ENCODE measurements around the gene TBC1D30.
"Not testable (repeated sequence)": the region's sequence is repeated elsewhere in the genome, so short reads cannot be mapped to it uniquely, and the experiment has no call there.

TBC1D30 gene

DNA sequence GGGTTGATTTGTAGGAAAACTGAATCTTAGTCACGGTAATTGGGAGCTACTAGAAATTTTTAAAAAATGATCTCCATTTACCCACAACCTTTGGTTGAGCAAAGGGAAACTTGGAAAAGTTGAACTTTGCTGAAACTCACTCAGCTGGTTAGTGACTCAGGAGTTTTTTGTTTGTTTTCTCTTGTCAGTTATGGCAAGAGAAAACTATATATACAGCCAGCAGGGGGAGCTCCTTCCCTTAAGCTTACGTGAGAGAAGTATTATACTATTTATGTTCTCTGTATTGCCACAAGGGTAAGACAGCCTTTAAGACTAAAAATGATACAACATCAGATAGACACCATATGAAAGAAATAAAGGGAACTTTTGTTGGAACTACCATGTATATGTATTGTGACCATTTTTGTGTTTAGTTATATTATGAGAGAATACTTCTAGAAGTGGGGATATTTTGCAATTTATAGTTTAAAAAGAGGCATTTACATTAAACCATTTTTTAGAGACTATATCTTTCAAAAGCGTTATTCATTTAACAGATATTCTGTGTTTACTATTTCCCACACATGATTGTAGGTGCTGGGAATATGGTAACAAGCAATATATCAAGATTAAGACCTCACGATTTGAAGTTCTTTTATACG lies 28.1 kb upstream of the TBC1D30 start:
- Mint-ChIP-seq H3K9me3 (no peaks in the 10 kb centered on the region), H3K4me3 (no peak overlapping the region), H3K27ac (no peak overlapping the region), H3K4me1 (peaks cover 14% of the 10 kb centered on the region), H3K36me3 (no peaks in the 10 kb centered on the region), H3K27me3 (peaks cover 40% of the 10 kb centered on the region)
- peak; percentile 66 for ATAC-seq

DNA sequence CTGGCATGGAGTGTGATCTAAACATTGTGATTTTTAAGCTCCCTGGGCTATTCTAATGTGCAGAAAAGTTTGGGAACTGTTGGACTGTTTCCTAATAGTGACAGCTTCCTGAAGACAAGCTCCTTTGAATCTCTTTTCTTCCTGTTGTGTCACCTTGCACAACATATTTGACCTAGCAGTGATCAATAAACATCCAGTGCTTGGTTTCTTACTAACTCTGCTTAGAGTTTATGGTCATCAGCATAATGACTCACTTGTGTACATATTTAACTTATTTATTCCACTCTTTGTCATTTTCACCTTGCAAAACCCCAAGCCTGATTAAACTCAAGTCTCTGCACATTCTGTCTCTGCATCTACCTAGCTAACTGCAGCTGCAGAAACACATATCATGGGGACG lies 27.3 kb upstream of the TBC1D30 start:
- ATAC-seq = no peak
- Mint-ChIP-seq H3K27ac (no peak overlapping the region), H3K27me3 (peaks cover 42% of the 10 kb centered on the region), H3K9me3 (no peaks in the 10 kb centered on the region), H3K4me3 (no peak overlapping the region), H3K4me1 (peaks cover 15% of the 10 kb centered on the region), H3K36me3 (no peaks in the 10 kb centered on the region)

DNA sequence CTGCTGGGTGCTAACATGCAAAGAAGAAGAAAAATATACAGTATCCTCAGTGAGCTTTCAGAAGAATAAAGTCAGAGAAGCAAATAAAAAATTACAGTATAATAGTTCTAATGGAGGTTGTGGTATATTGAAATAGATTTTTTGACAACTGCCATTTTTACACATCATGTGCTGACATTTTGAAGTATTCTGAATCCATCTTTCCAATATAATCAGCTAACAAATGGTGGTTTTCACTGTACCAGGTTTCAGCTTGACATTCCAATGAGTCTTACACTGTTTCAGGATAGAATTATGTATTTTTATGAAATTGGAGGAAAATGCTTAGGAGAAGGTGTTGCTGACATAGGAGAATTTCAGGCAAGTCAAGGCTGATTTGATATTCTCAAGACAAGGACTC lies 26.3 kb upstream of the TBC1D30 start:
- Mint-ChIP-seq H3K27ac (no peak overlapping the region), H3K36me3 (no peaks in the 10 kb centered on the region), H3K27me3 (peaks cover 42% of the 10 kb centered on the region), H3K4me3 (no peak overlapping the region), H3K9me3 (no peaks in the 10 kb centered on the region), H3K4me1 (peaks cover 15% of the 10 kb centered on the region)
- ATAC-seq = no peak

DNA sequence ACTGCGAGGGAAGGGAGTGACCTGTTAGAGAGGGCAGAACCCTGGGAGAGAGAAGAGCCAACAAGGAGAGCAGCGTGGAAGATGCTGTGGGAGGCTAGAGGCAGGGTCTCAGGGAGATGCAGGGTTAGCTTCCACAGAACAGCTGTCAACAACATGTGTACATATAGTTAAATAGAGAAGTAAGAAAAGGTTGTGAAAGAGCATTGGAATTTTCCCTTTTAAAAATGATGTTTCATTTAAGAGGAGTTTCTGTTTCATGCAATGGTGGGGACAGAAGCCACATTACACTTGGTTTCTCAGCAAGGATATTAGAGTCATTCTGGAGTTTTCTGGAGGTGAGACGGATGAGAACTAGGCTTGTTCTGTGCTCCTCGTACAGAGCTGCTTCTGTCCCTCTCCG lies 23.8 kb upstream of the TBC1D30 start:
- H3K36me3 Mint-ChIP-seq = no peaks in the 10 kb centered on the region
- no peak overlapping the region for H3K27ac Mint-ChIP-seq
- H3K27me3 Mint-ChIP-seq = peaks cover 24% of the 10 kb centered on the region
- H3K4me3 Mint-ChIP-seq = no peak overlapping the region
- ATAC-seq = peak; percentile 78
- no peaks in the 10 kb centered on the region for H3K9me3 Mint-ChIP-seq
- H3K4me1 Mint-ChIP-seq = peaks cover 15% of the 10 kb centered on the region

DNA sequence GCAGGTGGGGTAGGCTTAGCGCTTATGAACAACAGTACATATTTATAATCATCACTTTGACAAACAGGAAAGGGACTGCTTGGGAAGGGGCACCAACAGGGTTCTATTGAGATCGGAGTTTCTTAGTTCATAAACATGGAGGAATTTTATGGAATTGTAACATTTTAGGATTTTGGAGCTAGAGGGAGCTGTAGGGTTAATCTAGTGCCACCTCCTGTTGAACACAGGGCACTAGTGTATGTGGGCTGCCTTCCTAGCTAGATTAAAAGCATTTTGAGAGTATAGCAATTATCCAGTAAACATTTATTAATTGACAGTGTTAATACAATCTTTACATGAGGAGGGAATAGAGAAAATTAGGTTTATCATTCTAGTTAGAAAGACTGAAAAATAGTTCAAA lies 23.1 kb upstream of the TBC1D30 start:
- Mint-ChIP-seq H3K36me3 (no peaks in the 10 kb centered on the region), H3K4me3 (no peak overlapping the region), H3K4me1 (peaks cover 15% of the 10 kb centered on the region), H3K9me3 (no peaks in the 10 kb centered on the region), H3K27me3 (peaks cover 26% of the 10 kb centered on the region), H3K27ac (no peak overlapping the region)
- no peak for ATAC-seq

DNA sequence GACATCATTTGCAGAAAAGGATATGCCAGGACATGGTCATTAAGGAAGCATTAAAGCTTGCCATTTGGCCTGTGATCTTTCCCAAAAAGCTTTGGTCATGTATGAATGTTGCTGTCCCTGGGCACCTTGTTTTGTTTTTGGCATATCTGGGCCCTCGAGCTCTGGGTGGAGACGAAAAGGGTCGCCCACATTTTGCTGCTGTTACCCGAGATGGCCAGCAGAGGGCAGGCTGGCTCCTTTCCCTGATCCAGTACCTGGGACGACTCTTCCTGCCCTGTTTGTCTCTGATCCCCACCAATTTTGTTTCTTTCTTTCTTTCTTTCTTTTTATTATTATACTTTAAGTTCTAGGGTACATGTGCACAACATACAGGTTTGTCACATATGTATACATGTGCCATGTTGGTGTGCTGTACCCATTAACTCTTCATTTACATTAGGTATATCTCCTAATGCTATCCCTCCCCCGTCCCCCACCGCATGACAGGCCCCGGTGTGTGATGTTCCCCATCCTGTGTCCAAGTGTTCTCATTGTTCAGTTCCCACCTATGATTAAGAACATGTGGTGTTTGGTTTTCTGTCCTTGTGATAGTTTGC lies 22.2 kb upstream of the TBC1D30 start:
- not testable (repeated sequence) for H3K9me3 Mint-ChIP-seq, H3K4me3 Mint-ChIP-seq, ATAC-seq, H3K27ac Mint-ChIP-seq, H3K36me3 Mint-ChIP-seq
- Mint-ChIP-seq H3K27me3 (peaks cover 35% of the 10 kb centered on the region), H3K4me1 (peaks cover 15% of the 10 kb centered on the region)

DNA sequence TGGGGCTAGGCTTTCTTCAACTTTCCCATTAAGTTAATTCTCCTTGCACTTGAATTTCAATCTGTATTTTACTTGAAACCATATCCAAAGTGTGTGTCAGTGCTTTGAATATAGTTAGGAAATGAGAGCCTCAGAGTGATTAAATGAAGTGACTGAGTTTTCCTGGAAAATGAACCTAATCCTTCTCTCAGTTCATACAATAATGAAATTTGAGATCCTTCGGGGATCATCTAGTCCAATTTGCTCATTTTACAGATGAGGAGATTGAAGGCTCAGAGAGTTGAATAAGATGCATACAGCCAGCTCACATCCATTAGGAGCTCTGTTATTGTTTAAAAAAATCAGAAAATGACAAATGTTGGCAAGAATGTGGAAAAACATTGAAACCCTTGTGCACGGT lies 18.3 kb upstream of the TBC1D30 start:
- H3K4me1 Mint-ChIP-seq = peaks cover 9% of the 10 kb centered on the region

DNA sequence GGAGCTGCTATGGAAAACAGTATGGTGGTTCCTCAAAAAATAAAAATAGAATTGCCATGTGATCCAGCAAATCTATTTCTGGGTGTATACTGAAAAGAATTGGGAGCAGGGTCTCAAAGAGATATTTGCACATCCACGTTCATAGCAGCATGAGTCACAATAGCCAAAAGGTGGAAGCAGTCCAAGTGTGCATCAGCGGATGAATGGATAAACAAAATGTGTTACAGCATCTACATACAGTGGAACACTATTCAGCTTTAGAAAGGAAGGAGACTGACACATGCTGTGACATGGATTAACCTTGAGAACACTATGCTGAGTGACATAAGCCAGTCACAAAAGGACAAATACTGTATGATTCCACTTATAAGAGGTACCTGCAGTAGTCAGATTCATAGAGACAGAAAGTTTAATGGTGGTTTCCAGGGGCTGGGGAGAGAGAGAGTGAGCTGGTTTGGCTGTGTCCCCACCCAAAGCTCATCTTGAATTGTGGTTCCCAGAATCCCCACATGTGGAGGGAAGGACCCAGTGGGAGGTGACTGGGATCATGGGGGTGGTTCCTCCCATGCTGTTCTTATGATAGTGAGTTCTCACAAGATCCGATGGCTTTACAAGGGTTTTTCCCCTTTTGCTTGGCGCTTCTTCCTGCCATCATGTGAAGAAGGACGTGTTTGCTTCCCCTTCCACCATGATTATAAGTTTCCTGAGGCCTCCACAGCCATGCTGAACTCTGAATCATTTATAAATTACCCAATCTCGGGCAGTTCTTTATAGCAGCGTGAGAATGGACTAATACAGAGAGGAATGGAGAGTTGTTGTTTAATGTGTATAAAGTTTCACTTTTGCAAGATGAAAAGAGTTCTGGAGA lies 17.6 kb upstream of the TBC1D30 start:
- no peak overlapping the region for H3K27ac Mint-ChIP-seq
- peaks cover 38% of the 10 kb centered on the region for H3K27me3 Mint-ChIP-seq
- H3K4me3 Mint-ChIP-seq = no peak overlapping the region
- H3K4me1 Mint-ChIP-seq = peaks cover 6% of the 10 kb centered on the region
- H3K9me3 Mint-ChIP-seq = peaks cover 2% of the 10 kb centered on the region
- no peaks in the 10 kb centered on the region for H3K36me3 Mint-ChIP-seq
- no peak for ATAC-seq

More for the DNA sequence above, 18.3 kb upstream of the TBC1D30 start:
- Mint-ChIP-seq H3K4me3 (no peak overlapping the region), H3K9me3 (peaks cover 2% of the 10 kb centered on the region), H3K27me3 (peaks cover 41% of the 10 kb centered on the region), H3K27ac (no peak overlapping the region), H3K36me3 (no peaks in the 10 kb centered on the region)
- no peak for ATAC-seq

DNA sequence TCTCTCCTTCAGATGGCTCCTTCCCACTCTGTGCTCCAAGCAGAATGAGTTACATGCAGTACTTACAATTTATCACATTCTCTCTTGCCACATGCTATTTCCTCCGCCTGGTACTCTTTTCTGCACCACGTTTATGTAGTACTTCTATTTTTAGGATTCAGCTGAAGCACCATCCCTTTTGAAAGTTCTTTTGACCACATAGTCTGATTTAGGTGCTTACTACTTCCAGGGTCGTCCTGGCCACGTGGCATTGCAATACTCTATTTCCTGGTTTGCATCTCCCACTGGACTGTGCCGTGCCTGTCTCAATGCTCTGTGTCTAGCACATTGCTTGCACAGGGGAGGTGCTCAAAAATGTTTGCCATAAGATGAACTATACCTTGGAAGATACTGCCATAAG lies 16.3 kb upstream of the TBC1D30 start:
- Mint-ChIP-seq H3K27ac (no peak overlapping the region), H3K4me3 (no peak overlapping the region), H3K9me3 (peaks cover 2% of the 10 kb centered on the region), H3K36me3 (no peaks in the 10 kb centered on the region), H3K27me3 (peaks cover 38% of the 10 kb centered on the region), H3K4me1 (peaks cover 6% of the 10 kb centered on the region)
- ATAC-seq = no peak

DNA sequence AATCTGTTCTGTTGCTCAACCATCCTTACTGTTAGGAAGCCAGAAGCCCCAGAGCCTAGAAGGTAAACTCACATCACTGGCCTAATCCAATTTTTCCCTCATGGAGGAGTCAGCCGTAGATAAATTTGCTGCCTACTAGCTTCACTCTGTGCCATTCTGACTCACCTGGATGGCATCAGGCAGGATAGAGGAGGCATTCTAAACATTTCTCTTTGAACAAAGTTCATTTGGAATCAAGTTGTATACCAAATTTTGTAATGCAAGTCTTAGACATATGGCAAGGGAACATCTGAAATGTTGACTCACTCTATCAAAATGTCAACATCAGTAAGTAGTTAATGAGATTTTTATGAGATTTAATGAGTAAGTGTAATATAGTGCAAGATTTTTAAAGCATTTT lies 13.6 kb upstream of the TBC1D30 start:
- Mint-ChIP-seq H3K27me3 (peaks cover 38% of the 10 kb centered on the region), H3K36me3 (no peaks in the 10 kb centered on the region), H3K9me3 (peaks cover 2% of the 10 kb centered on the region), H3K4me1 (peaks cover 6% of the 10 kb centered on the region), H3K27ac (no peak overlapping the region), H3K4me3 (no peak overlapping the region)
- no peak for ATAC-seq

DNA sequence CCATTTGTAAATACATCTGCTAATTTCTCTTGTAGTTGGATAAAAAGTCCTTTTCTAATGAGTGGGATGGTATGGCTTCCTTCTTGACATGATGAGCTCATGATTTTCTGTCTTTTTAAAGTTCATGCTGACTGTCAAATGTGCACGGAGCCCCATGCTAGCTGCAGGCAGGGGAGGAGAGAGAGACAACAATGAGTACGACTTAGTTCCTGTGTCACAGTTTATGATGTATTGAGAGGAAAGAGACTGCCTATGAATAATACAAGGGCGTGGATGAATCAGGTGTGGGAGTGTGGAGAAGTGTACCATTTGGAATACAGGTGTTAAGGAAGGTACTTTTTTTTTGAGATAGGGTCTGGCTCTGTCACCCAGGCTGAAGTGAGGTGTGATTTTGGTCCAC lies 10.7 kb upstream of the TBC1D30 start:
- ATAC-seq = no peak
- Mint-ChIP-seq H3K4me1 (no peaks in the 10 kb centered on the region), H3K9me3 (no peaks in the 10 kb centered on the region), H3K27ac (no peak overlapping the region), H3K36me3 (no peaks in the 10 kb centered on the region), H3K27me3 (peaks cover 31% of the 10 kb centered on the region), H3K4me3 (no peak overlapping the region)

DNA sequence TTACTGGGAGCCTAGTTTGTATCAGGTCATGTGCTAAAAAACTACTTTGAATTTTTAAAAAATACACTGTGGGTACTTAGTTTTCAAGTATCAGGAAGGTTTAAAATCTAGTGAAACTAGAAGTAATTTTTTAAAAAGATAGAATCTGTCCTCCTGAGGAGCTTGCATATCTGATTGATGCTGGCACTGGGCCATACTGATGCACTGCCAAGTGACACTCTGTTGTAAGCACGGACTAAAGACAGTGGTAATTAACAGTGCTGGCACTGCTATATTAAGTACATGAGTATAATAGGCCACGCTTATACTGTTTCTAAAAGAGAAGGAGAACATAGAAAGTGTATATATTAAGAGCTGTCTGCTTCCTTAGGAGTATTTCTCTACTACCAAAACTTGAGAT lies 10.0 kb upstream of the TBC1D30 start:
- Mint-ChIP-seq H3K4me3 (no peak overlapping the region), H3K4me1 (no peaks in the 10 kb centered on the region), H3K36me3 (no peaks in the 10 kb centered on the region), H3K27ac (no peak overlapping the region), H3K9me3 (no peaks in the 10 kb centered on the region), H3K27me3 (peaks cover 31% of the 10 kb centered on the region)
- ATAC-seq = no peak

DNA sequence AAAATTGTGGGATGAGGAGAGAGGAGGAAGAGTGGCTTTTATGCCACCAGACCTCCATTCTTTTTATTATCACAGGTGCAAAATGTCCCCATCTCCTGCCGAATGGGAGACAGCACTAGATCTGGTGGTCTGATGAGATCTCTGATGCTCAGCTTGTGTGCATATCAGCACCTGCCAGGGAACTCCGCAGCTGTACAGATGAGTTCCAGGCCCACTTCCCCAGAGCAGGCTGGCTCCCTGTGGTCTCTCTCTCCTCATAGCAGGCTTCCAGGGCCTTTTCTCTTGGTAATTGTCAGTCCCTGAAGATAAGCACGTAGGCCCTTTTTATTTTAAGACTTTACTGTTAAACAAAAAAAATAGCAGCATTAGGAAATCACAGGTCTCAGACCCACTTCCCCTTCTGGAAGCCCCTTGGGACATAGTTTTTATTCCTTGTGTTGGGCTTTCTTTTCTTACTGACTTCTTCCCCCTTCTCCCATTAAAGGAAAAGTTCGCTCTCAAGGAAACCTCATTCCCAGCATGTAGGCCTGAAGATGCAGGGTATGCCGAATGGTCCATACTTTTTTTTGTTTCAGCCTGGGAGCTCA lies 4.5 kb upstream of the TBC1D30 start:
- no peak for ATAC-seq
- Mint-ChIP-seq H3K36me3 (no peaks in the 10 kb centered on the region), H3K9me3 (no peaks in the 10 kb centered on the region), H3K27ac (no peak overlapping the region), H3K27me3 (peaks cover 38% of the 10 kb centered on the region), H3K4me1 (peaks cover 6% of the 10 kb centered on the region), H3K4me3 (no peak overlapping the region)

DNA sequence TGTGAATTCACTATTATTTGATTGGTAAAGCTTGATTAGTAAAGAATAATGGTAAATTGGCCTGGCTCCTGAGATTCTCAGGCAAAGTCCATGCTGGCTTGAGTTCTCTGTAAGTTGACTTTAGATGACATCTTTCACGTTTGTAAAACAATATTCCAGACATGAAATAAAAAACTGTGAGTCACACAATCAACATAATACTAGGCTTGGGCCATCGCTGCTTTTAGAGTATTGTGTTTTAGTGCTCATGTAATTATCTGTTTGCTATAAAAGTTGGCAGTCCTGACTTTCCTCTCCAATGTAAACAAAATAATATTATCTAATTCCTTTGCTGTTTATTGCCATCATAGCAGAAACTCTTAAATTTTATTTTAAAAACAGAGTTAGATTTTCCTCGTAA lies 3.9 kb upstream of the TBC1D30 start:
- no peak for ATAC-seq
- Mint-ChIP-seq H3K9me3 (no peaks in the 10 kb centered on the region), H3K4me1 (peaks cover 13% of the 10 kb centered on the region), H3K36me3 (no peaks in the 10 kb centered on the region), H3K27me3 (peaks cover 45% of the 10 kb centered on the region), H3K27ac (no peak overlapping the region), H3K4me3 (no peak overlapping the region)

DNA sequence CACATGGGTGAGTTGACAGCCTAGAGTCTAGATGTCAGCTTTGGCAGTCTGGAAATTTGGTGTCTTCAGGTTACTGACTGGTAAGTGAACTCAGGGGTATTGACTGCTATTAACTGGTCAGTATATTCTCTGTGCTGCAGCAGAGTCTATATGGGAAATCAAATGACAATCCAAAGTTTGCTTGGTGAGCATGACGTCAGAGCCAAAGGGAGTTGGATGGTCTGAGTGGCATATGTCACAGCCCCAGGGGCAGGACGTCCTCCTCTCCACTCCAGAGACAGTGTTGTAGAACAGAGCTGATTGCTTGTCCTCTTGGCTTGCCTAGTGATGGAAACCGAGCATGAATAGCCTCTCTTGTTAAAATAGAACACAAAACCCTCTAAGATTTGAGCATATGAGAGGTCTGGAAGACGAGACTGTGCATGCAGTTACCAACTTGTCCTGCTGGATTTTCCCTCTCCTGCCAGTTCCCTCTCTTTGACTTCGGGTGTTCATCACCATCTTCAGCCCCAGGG lies 3.3 kb upstream of the TBC1D30 start:
- H3K4me1 Mint-ChIP-seq = peaks cover 19% of the 10 kb centered on the region
- H3K36me3 Mint-ChIP-seq = no peaks in the 10 kb centered on the region
- no peak for ATAC-seq
- H3K4me3 Mint-ChIP-seq = no peak overlapping the region
- H3K27me3 Mint-ChIP-seq = peaks cover 51% of the 10 kb centered on the region
- H3K9me3 Mint-ChIP-seq = no peaks in the 10 kb centered on the region
- H3K27ac Mint-ChIP-seq = no peak overlapping the region
